Nasal cavity respiratory epithelium epithelial cell of viscerocranial mucosa (primary cell): ENCODE results near the gene PAPPA. TPM values are rescaled to one million over a fixed set of nuclear protein-coding genes. Genes with fewer than 3 reads are reported as not detected.

Experiments used
- total RNA-seq: library from RNA; depleted of rRNA; stranded (reverse); fragments of >200 nt; gene quantifications from 2 replicates; pipeline ENCODE4 v1.2.3, GENCODE V29; 2014

PAPPA gene
- total RNA-seq = 0.68 and 13.1 TPM in 2 replicates

GRCh38 chr9:116153765-116154333, at the start of gene PAPPA:
Gene PAPPA (plus strand): TSS chr9:116153791. CDS start chr9:116154173, 382 bp downstream.

